ENCODE data around the gene ATXN1. TPM values are rescaled to one million over a fixed set of nuclear protein-coding genes. Genes with fewer than 3 reads are reported as not detected.

Gene ATXN1
- total and polyA plus RNA-seq, 2 of the 13 experiments (the other 11 are each of a cell fraction or from before 2014, with no cell fraction given) = 20.7 to 39.5 TPM

GRCh38 chr6:16705081-16705993 lies 55.9 kb downstream of the ATXN1 start:
- H3K9ac ChIP-seq (ENCODE audit: insufficient read depth, low read depth, low read length) = no peak overlapping the region
- H3K9me3 ChIP-seq (ENCODE audit: low read length) = no peaks in the 10 kb centered on the region
- no peak overlapping the region for H3K4me3 ChIP-seq (replicated peaks in 1 of 3; ENCODE audit: insufficient read depth in 1 of 3, low read depth in 2 of 3, low read length in 3 of 3)
- in situ Hi-C loops (cut with HindIII; ENCODE audit: extremely low pct_ligation_motif_present, low pct_unique_long_range_greater_than_20kb) (no loop called here), intact Hi-C loops (cut with micrococcal nuclease; ENCODE audit: unreplicated experiment) (no loop called here)
- H3K27me3 ChIP-seq (ENCODE audit: control insufficient read depth in 1 of 2, insufficient read depth in 2 of 2, low read length in 2 of 2) = no peaks in the 10 kb centered on the region
- ATAC-seq (peak; percentile 42), DNase-seq (ENCODE audit: low spot score) (no peak), FAIRE-seq (no peak)
- no peak overlapping the region for H2AFZ ChIP-seq (ENCODE audit: low read length)
- H3K4me2 ChIP-seq (ENCODE audit: low read depth, low read length) = no peak overlapping the region
- H4K20me1 ChIP-seq (ENCODE audit: insufficient read depth, low read length) = peaks cover 9% of the 10 kb centered on the region
- no peaks in the 10 kb centered on the region for H3K36me3 ChIP-seq (replicated peaks in 1 of 2; ENCODE audit: control insufficient read depth in 1 of 2, insufficient read depth in 2 of 2, low read length in 2 of 2)
- BruUV-seq (replicated peaks) = no TSS peak
- WGBS (ENCODE audit: low lambda C conversion rate) = 85% methylated on average over 6 of the region's 6 CpGs
- TF ChIP-seq SPEN (CRISPR knock-in tag; IDR thresholded peaks at IDR 0.05; ENCODE audit: low read depth) = no peak
- TF ChIP-seq ZSCAN12 (CRISPR knock-in tag; IDR thresholded peaks at IDR 0.05) = no peak
- no peak for TF ChIP-seq ZNF101 (CRISPR knock-in tag; IDR thresholded peaks at IDR 0.05; ENCODE audit: borderline replicate concordance, low read depth)
- TF ChIP-seq ZFP36L1 (CRISPR knock-in tag; IDR thresholded peaks at IDR 0.05) = no peak
- TF ChIP-seq RBM22 (optimal IDR thresholded peaks at IDR 0.05; ENCODE audit: low read length) = peak; percentile 66
- no peak for TF ChIP-seq ZBTB7B (CRISPR knock-in tag; IDR thresholded peaks at IDR 0.05)
- ChIA-PET POLR2A (no interaction called here), CTCF (ENCODE audit: low intra/inter-chr PET ratio, low total read pairs) (no interaction called here)
- H3K79me2 ChIP-seq (ENCODE audit: insufficient read depth, low read length) = peaks cover 70% of the 10 kb centered on the region
- H3K27ac ChIP-seq (ENCODE audit: extremely low read length, insufficient read depth, low read length) = no peak overlapping the region
- H3K4me1 ChIP-seq (ENCODE audit: insufficient read depth, low read length) = peaks cover 48% of the 10 kb centered on the region

- POLR2A ChIA-PET = no interaction called here
- peaks cover 56% of the 10 kb centered on the region for H3K4me1 ChIP-seq (ENCODE audit: insufficient read depth, low read length)
- H3K9me3 ChIP-seq (ENCODE audit: low read length) = no peaks in the 10 kb centered on the region
- no peaks in the 10 kb centered on the region for H3K27me3 ChIP-seq (ENCODE audit: control insufficient read depth in 1 of 2, insufficient read depth in 2 of 2, low read length in 2 of 2)
- H2AFZ ChIP-seq (ENCODE audit: low read length) = no peak overlapping the region
- no peak overlapping the region for H3K27ac ChIP-seq (ENCODE audit: extremely low read length, insufficient read depth, low read length)
- CTCF ChIA-PET (ENCODE audit: low intra/inter-chr PET ratio, low total read pairs) = no interaction called here
- no peak overlapping the region for H3K4me3 ChIP-seq (replicated peaks in 1 of 3; ENCODE audit: insufficient read depth in 1 of 3, low read depth in 2 of 3, low read length in 3 of 3)
- no peak overlapping the region for H3K4me2 ChIP-seq (ENCODE audit: low read depth, low read length)
- H3K36me3 ChIP-seq (replicated peaks in 1 of 2; ENCODE audit: control insufficient read depth in 1 of 2, insufficient read depth in 2 of 2, low read length in 2 of 2) = no peaks in the 10 kb centered on the region
- ATAC-seq = peak; percentile 56
- H3K79me2 ChIP-seq (ENCODE audit: insufficient read depth, low read length) = peaks cover 66% of the 10 kb centered on the region
- intact Hi-C loops (cut with micrococcal nuclease; ENCODE audit: unreplicated experiment) = no loop called here
- no TSS peak for BruUV-seq (replicated peaks)
- in situ Hi-C loops (cut with HindIII; ENCODE audit: extremely low pct_ligation_motif_present, low pct_unique_long_range_greater_than_20kb) = no loop called here
- no peak for DNase-seq (ENCODE audit: low spot score)
- H4K20me1 ChIP-seq (ENCODE audit: insufficient read depth, low read length) = peaks cover 9% of the 10 kb centered on the region
- no peak for FAIRE-seq
- no peak overlapping the region for H3K9ac ChIP-seq (ENCODE audit: insufficient read depth, low read depth, low read length)
- WGBS (ENCODE audit: low lambda C conversion rate) = 82% methylated on average over 10 of the region's 10 CpGs
- TF ChIP-seq RFXANK (CRISPR knock-in tag; IDR thresholded peaks at IDR 0.05) = no peak
- TF ChIP-seq FOXK1 (CRISPR knock-in tag; IDR thresholded peaks at IDR 0.05; ENCODE audit: borderline replicate concordance, low read depth) = no peak
- no peak for TF ChIP-seq ZNF234 (CRISPR knock-in tag; conservative IDR thresholded peaks at IDR 0.05)
- TF ChIP-seq ZIK1 (CRISPR knock-in tag; IDR thresholded peaks at IDR 0.05; ENCODE audit: borderline replicate concordance, low read depth) = no peak
- TF ChIP-seq MEF2D (CRISPR knock-in tag; IDR thresholded peaks at IDR 0.05) = no peak
- no peak for TF ChIP-seq DBP (CRISPR knock-in tag; IDR thresholded peaks at IDR 0.05; ENCODE audit: not compliant biosample characterization)
These were observed 56.7 kb downstream of the ATXN1 start for GRCh38 chr6:16704401-16705045.
